ENCODE results near the gene VARS1.

GRCh38 chr6:31827286-31828079 is 31.9 kb upstream of the VARS1 start, which contains the start of gene HSPA1B:
- TF ChIP-seq MAFK (IDR thresholded peaks at IDR 0.05; ENCODE audit: partially characterized antibody) = no peak
- TF ChIP-seq CTCF (IDR thresholded peaks at IDR 0.05) = no peak
- TF ChIP-seq POLR2A (IDR thresholded peaks at IDR 0.05; ENCODE audit: low read length) = peak; percentile 100
- TF ChIP-seq E2F6 (IDR thresholded peaks at IDR 0.05; ENCODE audit: borderline replicate concordance, low read depth) = 0 out of 2 replicates have a peak, but pooled peaks have one; percentile 37
- TF ChIP-seq EHMT2 (IDR thresholded peaks at IDR 0.05; ENCODE audit: low read depth) = no peak
- no peak for TF ChIP-seq CHD2 (IDR thresholded peaks at IDR 0.05; ENCODE audit: low read length, partially characterized antibody)
- TF ChIP-seq ELK1 (IDR thresholded peaks at IDR 0.05; ENCODE audit: low read depth, low read length) = no peak
- TF ChIP-seq KDM1A (IDR thresholded peaks at IDR 0.05; ENCODE audit: low read depth) = no peak
- no peak for TF ChIP-seq EP300 (IDR thresholded peaks at IDR 0.05)
- TF ChIP-seq CEBPB (IDR thresholded peaks at IDR 0.05) = no peak
- TF ChIP-seq USF2 (IDR thresholded peaks at IDR 0.05) = no peak
- no peak for TF ChIP-seq SMC3 (IDR thresholded peaks at IDR 0.05)
- peak; percentile 52; the same call in 1 of the 2 replicates for TF ChIP-seq PHF8 (IDR thresholded peaks at IDR 0.05; ENCODE audit: borderline replicate concordance, low read depth)
- TF ChIP-seq ESRRA (IDR thresholded peaks at IDR 0.05; ENCODE audit: borderline replicate concordance, low read length) = no peak

Data from A549 (cell line).